Tibial nerve (tissue), 3 donors: ENCODE results near the gene SPDYA.

ENCODE experiments used
- POLR2A ChIP-seq, 2 donors: fragments of 450-650 bp; IDR thresholded peaks; one replicate each; pipeline ENCODE4 v1.6.1; 2017; ENCODE audit warnings: antibody characterized with exemption in 2 of 2, mild to moderate bottlenecking in 2 of 2, moderate library complexity in 2 of 2
- TF ChIP-seq, protein P1 (sequence below), 5 experiments: fragments of 200-600 bp in 3 of 5; fragments of 450-650 bp in 2 of 5; sonication (generic) in 3 of 5; IDR thresholded peaks; one replicate each; pipeline ENCODE4 v1.5.1; 2016 to 2019; ENCODE audit warnings: antibody characterized with exemption in 5 of 5, mild to moderate bottlenecking in 3 of 5, moderate library complexity in 2 of 5

- no peak for TF ChIP-seq POLR2A (IDR thresholded peaks at IDR 0.05)
- TF ChIP-seq, protein P1, sequence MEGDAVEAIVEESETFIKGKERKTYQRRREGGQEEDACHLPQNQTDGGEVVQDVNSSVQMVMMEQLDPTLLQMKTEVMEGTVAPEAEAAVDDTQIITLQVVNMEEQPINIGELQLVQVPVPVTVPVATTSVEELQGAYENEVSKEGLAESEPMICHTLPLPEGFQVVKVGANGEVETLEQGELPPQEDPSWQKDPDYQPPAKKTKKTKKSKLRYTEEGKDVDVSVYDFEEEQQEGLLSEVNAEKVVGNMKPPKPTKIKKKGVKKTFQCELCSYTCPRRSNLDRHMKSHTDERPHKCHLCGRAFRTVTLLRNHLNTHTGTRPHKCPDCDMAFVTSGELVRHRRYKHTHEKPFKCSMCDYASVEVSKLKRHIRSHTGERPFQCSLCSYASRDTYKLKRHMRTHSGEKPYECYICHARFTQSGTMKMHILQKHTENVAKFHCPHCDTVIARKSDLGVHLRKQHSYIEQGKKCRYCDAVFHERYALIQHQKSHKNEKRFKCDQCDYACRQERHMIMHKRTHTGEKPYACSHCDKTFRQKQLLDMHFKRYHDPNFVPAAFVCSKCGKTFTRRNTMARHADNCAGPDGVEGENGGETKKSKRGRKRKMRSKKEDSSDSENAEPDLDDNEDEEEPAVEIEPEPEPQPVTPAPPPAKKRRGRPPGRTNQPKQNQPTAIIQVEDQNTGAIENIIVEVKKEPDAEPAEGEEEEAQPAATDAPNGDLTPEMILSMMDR (IDR thresholded peaks at IDR 0.05): no peak
These were observed 8.9 kb upstream of the SPDYA start for GRCh38 chr2:28801726-28802125.
